ENCODE results near the gene PTPN3.
"Not testable (repeated sequence)": the region's sequence is repeated elsewhere in the genome, so short reads cannot be mapped to it uniquely, and the experiment has no call there.

Gene PTPN3

GRCh38 chr9:109535365-109535764 lies 37.3 kb upstream of the PTPN3 start:
- H3K36me3 ChIP-seq (ENCODE audit: insufficient read depth, insufficient read length, low read length): no peaks in the 10 kb centered on the region
- DNase-seq (ENCODE audit: low read depth, low spot score): no peak
- H3K9me3 ChIP-seq (ENCODE audit: insufficient read depth, low read length): no peaks in the 10 kb centered on the region; the same call in 1 of the 2 replicates
- H3K27me3 ChIP-seq (ENCODE audit: insufficient read depth, insufficient read length): no peaks in the 10 kb centered on the region
- TF ChIP-seq YY1 (IDR thresholded peaks at IDR 0.05; ENCODE audit: insufficient read depth, insufficient read length): no peak
- TF ChIP-seq ZNF274 (IDR thresholded peaks at IDR 0.05; ENCODE audit: low read depth, low read length): no peak
- no peak for TF ChIP-seq SUZ12 (IDR thresholded peaks at IDR 0.05; ENCODE audit: extremely low read depth, insufficient read depth, insufficient read length)
- H3K4me3 ChIP-seq (ENCODE audit: insufficient read length, low read depth): no peak overlapping the region
- no peak overlapping the region for H3K9ac ChIP-seq (ENCODE audit: insufficient read length, low read depth)
- H3K4me1 ChIP-seq (ENCODE audit: insufficient read depth, insufficient read length): no peaks in the 10 kb centered on the region

DNA sequence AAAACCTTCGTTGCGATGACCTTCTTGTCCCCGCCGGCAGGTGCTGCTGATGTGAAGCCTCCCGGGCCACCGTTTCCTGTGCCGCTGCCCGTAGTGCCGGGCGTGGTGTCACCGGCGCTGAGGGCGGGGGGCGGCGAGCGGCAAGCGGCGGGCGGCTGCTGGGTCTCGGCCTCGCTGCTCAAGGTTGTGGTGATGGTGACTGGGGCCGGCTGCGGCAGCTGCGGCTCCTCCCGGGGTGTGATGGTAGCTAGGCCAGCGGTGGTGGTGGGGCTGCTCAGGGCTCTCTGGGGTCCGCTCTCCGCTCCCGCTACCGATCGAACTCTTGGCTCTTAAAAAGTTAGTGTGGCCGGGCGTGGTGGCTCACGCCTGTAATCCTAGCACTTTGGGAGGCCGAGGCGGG lies 36.0 kb upstream of the PTPN3 start:
- no peak for DNase-seq (ENCODE audit: low read depth, low spot score)
- H3K27me3 ChIP-seq (ENCODE audit: insufficient read depth, insufficient read length): no peaks in the 10 kb centered on the region

GRCh38 chr9:109532652-109533051 lies 34.5 kb upstream of the PTPN3 start:
- DNase-seq (ENCODE audit: low read depth, low spot score); H3K9ac ChIP-seq (ENCODE audit: insufficient read length, low read depth); H3K4me1 ChIP-seq (ENCODE audit: insufficient read depth, insufficient read length); H3K4me3 ChIP-seq (ENCODE audit: insufficient read length, low read depth); H3K9me3 ChIP-seq (ENCODE audit: insufficient read depth, low read length); H3K36me3 ChIP-seq (ENCODE audit: insufficient read depth, insufficient read length, low read length); H3K27me3 ChIP-seq (ENCODE audit: insufficient read depth, insufficient read length): not testable (repeated sequence)

More for the DNA sequence above, 36.0 kb upstream of the PTPN3 start:
- Histone ChIP-seq H3K36me3 (ENCODE audit: insufficient read depth, insufficient read length, low read length) (no peaks in the 10 kb centered on the region), H3K4me3 (ENCODE audit: insufficient read length, low read depth) (no peak overlapping the region), H3K9ac (ENCODE audit: insufficient read length, low read depth) (no peak overlapping the region), H3K9me3 (ENCODE audit: insufficient read depth, low read length) (no peaks in the 10 kb centered on the region; the same call in 1 of the 2 replicates), H3K4me1 (ENCODE audit: insufficient read depth, insufficient read length) (no peaks in the 10 kb centered on the region)
- TF ChIP-seq YY1 (IDR thresholded peaks at IDR 0.05; ENCODE audit: insufficient read depth, insufficient read length) (no peak), ZNF274 (IDR thresholded peaks at IDR 0.05; ENCODE audit: low read depth, low read length) (no peak), SUZ12 (IDR thresholded peaks at IDR 0.05; ENCODE audit: extremely low read depth, insufficient read depth, insufficient read length) (no peak)

DNA sequence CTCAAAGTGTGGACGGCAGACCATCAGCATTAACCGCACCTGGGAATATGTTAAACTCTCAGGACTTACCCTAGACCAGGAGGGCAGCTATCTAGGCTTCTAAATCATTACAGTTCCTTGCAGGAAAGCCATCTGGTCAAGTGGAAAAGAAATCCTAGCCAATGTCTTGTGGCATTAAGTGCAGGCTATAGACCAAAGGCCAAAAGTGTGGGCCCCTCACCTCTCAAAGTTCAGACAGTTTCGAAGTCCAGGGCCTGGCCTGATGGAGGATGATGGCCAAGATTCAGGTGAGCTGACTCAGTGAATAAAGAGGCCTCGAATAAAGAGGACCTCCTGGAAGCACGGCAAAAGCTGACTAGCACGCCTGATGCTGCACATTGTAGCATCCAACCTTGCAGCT lies 24.0 kb upstream of the PTPN3 start:
- H3K27me3 ChIP-seq (ENCODE audit: insufficient read depth, insufficient read length): no peaks in the 10 kb centered on the region
- H3K4me1 ChIP-seq (ENCODE audit: insufficient read depth, insufficient read length): peaks cover 6% of the 10 kb centered on the region
- TF ChIP-seq SUZ12 (IDR thresholded peaks at IDR 0.05; ENCODE audit: extremely low read depth, insufficient read depth, insufficient read length) (no peak), YY1 (IDR thresholded peaks at IDR 0.05; ENCODE audit: insufficient read depth, insufficient read length) (no peak), ZNF274 (IDR thresholded peaks at IDR 0.05; ENCODE audit: low read depth, low read length) (no peak)
- H3K4me3 ChIP-seq (ENCODE audit: insufficient read length, low read depth): no peak overlapping the region
- DNase-seq (ENCODE audit: low read depth, low spot score): no peak
- H3K9ac ChIP-seq (ENCODE audit: insufficient read length, low read depth): no peak overlapping the region
- no peaks in the 10 kb centered on the region for H3K36me3 ChIP-seq (ENCODE audit: insufficient read depth, insufficient read length, low read length)
- no peaks in the 10 kb centered on the region for H3K9me3 ChIP-seq (ENCODE audit: insufficient read depth, low read length)

DNA sequence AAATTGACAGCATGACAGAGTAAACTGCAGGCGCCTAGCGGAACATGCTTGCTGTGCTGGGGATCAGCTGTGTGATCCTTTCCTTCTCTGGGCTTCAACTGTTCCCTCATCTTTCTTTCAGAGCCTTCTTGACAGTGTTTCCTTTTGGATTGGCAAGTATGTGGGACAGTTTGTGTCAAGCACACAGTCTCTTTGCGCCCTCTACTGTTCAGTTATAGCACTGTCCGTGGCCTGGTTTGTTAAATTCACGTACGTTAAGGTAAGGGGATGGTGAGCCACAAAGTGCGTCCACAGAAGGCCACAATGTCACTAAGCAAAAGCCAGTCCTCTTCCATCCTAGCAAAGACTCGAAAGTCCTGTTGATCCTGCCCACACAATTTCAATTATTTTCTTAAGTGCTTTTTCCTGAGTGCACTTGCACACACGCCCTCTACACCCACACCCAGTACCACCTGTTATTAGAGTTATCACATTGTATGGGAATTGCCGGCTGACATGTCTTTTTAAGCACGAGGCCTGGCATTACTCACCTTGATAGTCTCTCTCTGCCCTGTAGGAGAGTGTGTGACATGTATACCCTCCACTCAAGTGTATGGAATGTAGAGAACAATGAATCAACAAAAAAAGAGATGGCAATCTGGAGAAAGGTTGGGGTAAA lies 22.5 kb upstream of the PTPN3 start:
- Histone ChIP-seq H3K4me1 (ENCODE audit: insufficient read depth, insufficient read length) (peaks cover 6% of the 10 kb centered on the region), H3K9ac (ENCODE audit: insufficient read length, low read depth) (no peak overlapping the region), H3K4me3 (ENCODE audit: insufficient read length, low read depth) (no peak overlapping the region), H3K36me3 (ENCODE audit: insufficient read depth, insufficient read length, low read length) (no peaks in the 10 kb centered on the region), H3K9me3 (ENCODE audit: insufficient read depth, low read length) (no peaks in the 10 kb centered on the region), H3K27me3 (ENCODE audit: insufficient read depth, insufficient read length) (no peaks in the 10 kb centered on the region)
- peak; percentile 80 for DNase-seq (ENCODE audit: low read depth, low spot score)
- TF ChIP-seq ZNF274 (IDR thresholded peaks at IDR 0.05; ENCODE audit: low read depth, low read length): no peak
- TF ChIP-seq YY1 (IDR thresholded peaks at IDR 0.05; ENCODE audit: insufficient read depth, insufficient read length): no peak
- no peak for TF ChIP-seq SUZ12 (IDR thresholded peaks at IDR 0.05; ENCODE audit: extremely low read depth, insufficient read depth, insufficient read length)

- no peak for DNase-seq (ENCODE audit: low read depth, low spot score)
- TF ChIP-seq SUZ12 (IDR thresholded peaks at IDR 0.05; ENCODE audit: extremely low read depth, insufficient read depth, insufficient read length) (no peak), YY1 (IDR thresholded peaks at IDR 0.05; ENCODE audit: insufficient read depth, insufficient read length) (no peak), ZNF274 (IDR thresholded peaks at IDR 0.05; ENCODE audit: low read depth, low read length) (no peak)
- H3K27me3 ChIP-seq (ENCODE audit: insufficient read depth, insufficient read length): no peaks in the 10 kb centered on the region
Measured at GRCh38 chr9:109519366-109519765, 21.3 kb upstream of the PTPN3 start.

GRCh38 chr9:109518621-109519335 lies 20.7 kb upstream of the PTPN3 start:
- Histone ChIP-seq H3K4me3 (ENCODE audit: insufficient read length, low read depth) (no peak overlapping the region), H3K27me3 (ENCODE audit: insufficient read depth, insufficient read length) (no peaks in the 10 kb centered on the region), H3K4me1 (ENCODE audit: insufficient read depth, insufficient read length) (peaks cover 6% of the 10 kb centered on the region), H3K9ac (ENCODE audit: insufficient read length, low read depth) (no peak overlapping the region), H3K36me3 (ENCODE audit: insufficient read depth, insufficient read length, low read length) (no peaks in the 10 kb centered on the region), H3K9me3 (ENCODE audit: insufficient read depth, low read length) (no peaks in the 10 kb centered on the region)
- DNase-seq (ENCODE audit: low read depth, low spot score): no peak
- no peak for TF ChIP-seq SUZ12 (IDR thresholded peaks at IDR 0.05; ENCODE audit: extremely low read depth, insufficient read depth, insufficient read length)
- TF ChIP-seq ZNF274 (IDR thresholded peaks at IDR 0.05; ENCODE audit: low read depth, low read length): no peak
- no peak for TF ChIP-seq YY1 (IDR thresholded peaks at IDR 0.05; ENCODE audit: insufficient read depth, insufficient read length)

More at GRCh38 chr9:109519366-109519765, 21.3 kb upstream of the PTPN3 start:
- Histone ChIP-seq H3K36me3 (ENCODE audit: insufficient read depth, insufficient read length, low read length) (no peaks in the 10 kb centered on the region), H3K4me3 (ENCODE audit: insufficient read length, low read depth) (no peak overlapping the region), H3K9me3 (ENCODE audit: insufficient read depth, low read length) (no peaks in the 10 kb centered on the region), H3K4me1 (ENCODE audit: insufficient read depth, insufficient read length) (peaks cover 6% of the 10 kb centered on the region), H3K9ac (ENCODE audit: insufficient read length, low read depth) (no peak overlapping the region)
